T-cell (primary cell): ENCODE data around the gene ABCA6. TPM values are rescaled to one million over a fixed set of nuclear protein-coding genes. Genes with fewer than 3 reads are reported as not detected.
A peak's percentile ranks its signal among the peaks of the same experiment; 100 is the strongest.

ENCODE experiments used
- ATAC-seq, 4 experiments: fragments of 200-7000 bp in 3 of 4; fragments of 150-1000 bp in 1 of 4; cut with Tn5 transposase; replicated peaks in 1 of 4; 1 replicate in 3 of 4; 2 replicates in 1 of 4; pipeline ENCODE4 v1.10.0; 2021; ENCODE audit warnings: moderate library complexity in 3 of 4, mild to moderate bottlenecking in 2 of 4, moderate number of reproducible peaks in 1 of 4
- CTCF ChIA-PET, 2 donors: fragments of 300-600 bp; sonication (Branson Sonifier 250); formaldehyde crosslinking; loops; one replicate each; lab custom pipeline; 2022; ENCODE audit warnings: antibody characterized with exemption in 2 of 2; lab: Charles Lee
- POLR2A ChIA-PET, 2 donors: fragments of 300-600 bp; sonication (Branson Sonifier 250); formaldehyde crosslinking; loops; one replicate each; lab custom pipeline; 2022; ENCODE audit warnings: antibody characterized with exemption in 2 of 2; lab: Charles Lee
- DNase-seq, 35 experiments: peaks; one replicate each; pipeline versions ENCODE4 v3.0.0 to v3.0.0-alpha.2; 2013 to 2023
- H3K27ac ChIP-seq: one replicate; pipeline ENCODE4 v1.5.1; 2013; ENCODE audit warnings: low read length
- H3K27me3 ChIP-seq, 2 experiments: replicated peaks in 1 of 2; 1 replicate in 1 of 2; 2 replicates in 1 of 2; pipeline versions ENCODE4 v1.6.1 to v1.7.0; 2013; ENCODE audit warnings: low read length in 1 of 2, mixed read lengths in 1 of 2; ENCODE audit not compliant: control insufficient read depth in 2 of 2, insufficient read depth in 2 of 2; ENCODE audit errors: extremely low read depth in 1 of 2
- H3K36me3 ChIP-seq, 2 donors: 1 replicate in 1 of 2; 2 replicates in 1 of 2; pipeline versions ENCODE4 v1.6.1 to v1.7.0; 2013; ENCODE audit warnings: low read length in 1 of 2; ENCODE audit not compliant: control insufficient read depth in 2 of 2, insufficient read depth in 1 of 2; ENCODE audit errors: extremely low read depth in 1 of 2
- H3K4me1 ChIP-seq, 2 experiments: 1 replicate in 1 of 2; 2 replicates in 1 of 2; pipeline versions ENCODE4 v1.6.1 to v1.7.0; 2013; ENCODE audit warnings: low read length in 2 of 2, mixed read lengths in 1 of 2; ENCODE audit not compliant: insufficient read depth in 2 of 2, control insufficient read depth in 1 of 2; ENCODE audit errors: extremely low read depth in 1 of 2
- H3K4me3 ChIP-seq, 2 donors: 1 replicate in 1 of 2; 2 replicates in 1 of 2; pipeline versions ENCODE4 v1.5.1 to v1.7.0; 2013; ENCODE audit warnings: mild to moderate bottlenecking in 2 of 2, low read length in 1 of 2, moderate library complexity in 1 of 2; ENCODE audit not compliant: control insufficient read depth in 1 of 2; ENCODE audit errors: extremely low read depth in 1 of 2
- H3K9me3 ChIP-seq: 2 replicates; pipeline ENCODE4 v1.7.0; 2013
- H3K27ac Mint-ChIP-seq, 2 donors: one replicate each; pipeline ENCODE4 v1.8.0; 2020 to 2021; ENCODE audit warnings: mild to moderate bottlenecking in 2 of 2, mixed read lengths in 2 of 2
- H3K27me3 Mint-ChIP-seq, 2 donors: one replicate each; pipeline ENCODE4 v1.8.0; 2021 to 2022; ENCODE audit warnings: mixed read lengths in 2 of 2
- H3K36me3 Mint-ChIP-seq: one replicate; pipeline ENCODE4 v1.8.0; 2021; ENCODE audit warnings: mixed read lengths
- H3K4me1 Mint-ChIP-seq, 3 donors: one replicate each; pipeline ENCODE4 v1.8.0; 2020 to 2022; ENCODE audit warnings: mixed read lengths in 3 of 3, mild to moderate bottlenecking in 1 of 3
- H3K4me3 Mint-ChIP-seq, 3 donors: one replicate each; pipeline ENCODE4 v1.8.0; 2020 to 2022; ENCODE audit warnings: mild to moderate bottlenecking in 3 of 3, mixed read lengths in 3 of 3, moderate library complexity in 3 of 3
- H3K9me3 Mint-ChIP-seq, 3 donors: one replicate each; pipeline ENCODE4 v1.8.0; 2020 to 2022; ENCODE audit warnings: mixed read lengths in 3 of 3
- WGBS: methylation state at CpG from one replicate; pipeline ENCODE4 v1.1.5; 2013; ENCODE audit warnings: missing lambda C conversion rate; ENCODE audit not compliant: insufficient coverage; 5-methylcytosine and 5-hydroxymethylcytosine counted together
- total RNA-seq, 35 experiments: library from RNA in 6 of 35; stranded (reverse) in 6 of 35; fragments of 120-200 nt in 1 of 35; gene quantifications; one replicate each; pipeline versions ENCODE4 v1.2.1 to v1.2.4 and lab custom pipeline; 2013 to 2026

The ABCA6 gene
- total RNA-seq, 5 donors from 2014 or later (not counting 1 experiment from before 2014, with no cell fraction given): 0.25 to 1.2 (median 0.79) TPM

DNA sequence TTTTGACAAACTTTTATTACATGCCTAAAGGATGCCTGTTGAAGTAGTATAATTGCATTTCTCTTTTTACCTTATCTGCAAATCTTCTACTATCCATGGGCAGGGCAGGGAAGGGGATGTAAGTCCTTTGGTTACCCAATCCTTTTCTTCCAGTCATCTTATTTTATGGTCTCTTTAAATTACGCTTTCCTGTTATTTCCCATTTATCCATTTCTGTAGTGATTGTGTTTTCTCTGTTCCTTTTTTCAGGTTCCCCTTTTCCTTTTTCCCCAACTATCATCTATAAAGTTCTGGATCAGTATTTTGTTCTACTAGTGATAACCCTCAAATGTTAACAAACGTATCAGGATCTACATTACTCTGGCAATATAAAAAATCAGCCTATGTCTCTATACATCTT, 77.7 kb downstream of the ABCA6 start:
- no peak overlapping the region for H3K27ac ChIP-seq
- ATAC-seq (no peak), DNase-seq (no peak)
- no CpG with 5 or more reads among the region's 2 CpGs for WGBS
- POLR2A ChIA-PET: no interaction called here
- H3K4me3 ChIP-seq: no peak overlapping the region
- peaks cover 7 to 16% of the 10 kb centered on the region in 2 donors for H3K27me3 Mint-ChIP-seq
- H3K4me1 Mint-ChIP-seq: peaks cover 16 to 34% (median 28%) of the 10 kb centered on the region in 3 donors
- no peaks in the 10 kb centered on the region for H3K9me3 ChIP-seq
- H3K36me3 Mint-ChIP-seq: no peaks in the 10 kb centered on the region
- no peaks in the 10 kb centered on the region for H3K27me3 ChIP-seq
- CTCF ChIA-PET: no interaction called here
- H3K4me3 Mint-ChIP-seq: no peak overlapping the region
- H3K36me3 ChIP-seq: no peaks in the 10 kb centered on the region
- H3K9me3 Mint-ChIP-seq: peaks cover 0 to 3% (median 3%) of the 10 kb centered on the region in 3 donors
- H3K4me1 ChIP-seq: peaks cover 2 to 23% of the 10 kb centered on the region in 2 experiments
- H3K27ac Mint-ChIP-seq: no peak overlapping the region

DNA sequence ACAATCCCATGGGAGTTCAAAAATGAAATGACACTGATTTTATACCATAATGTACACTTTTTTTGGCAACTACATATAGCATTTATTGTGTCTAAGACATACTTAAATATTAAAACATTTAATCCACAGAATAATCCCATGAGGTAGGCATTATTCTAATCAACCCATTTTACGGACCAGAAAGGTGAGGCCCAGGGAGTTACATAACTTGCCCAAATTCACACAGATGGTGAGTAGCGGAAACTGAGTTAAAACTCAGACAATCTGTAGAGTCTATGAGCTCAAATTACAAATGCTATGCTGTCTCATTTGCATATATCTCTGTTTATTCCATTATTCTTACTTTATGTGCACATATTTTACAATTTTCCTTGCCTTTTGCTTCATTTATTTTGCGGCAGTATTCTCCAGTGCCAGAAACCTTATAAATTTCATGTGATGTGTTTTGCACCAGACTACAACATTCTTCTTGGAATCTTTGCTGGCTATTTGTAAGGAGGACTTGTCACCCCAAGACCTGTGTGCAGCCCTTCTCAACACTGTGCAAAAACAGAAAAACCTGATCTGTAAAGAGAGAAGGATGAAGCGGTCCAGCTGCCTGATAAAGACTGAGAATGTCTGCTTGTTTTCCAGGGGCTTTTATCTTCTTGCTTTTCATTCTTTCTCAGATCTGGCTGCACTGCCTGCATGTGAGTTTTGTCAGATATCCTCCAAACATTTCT, 78.7 kb downstream of the ABCA6 start:
- DNase-seq (no peak), ATAC-seq (no peak)
- Mint-ChIP-seq H3K36me3 (no peaks in the 10 kb centered on the region), H3K27ac (no peak overlapping the region), H3K9me3 (peaks cover 0 to 3% (median 3%) of the 10 kb centered on the region in 3 donors), H3K4me1 (peaks cover 15 to 27% (median 26%) of the 10 kb centered on the region in 3 donors), H3K27me3 (peaks cover 7 to 16% of the 10 kb centered on the region in 2 donors), H3K4me3 (no peak overlapping the region)
- 71% methylated on average over 1 of the region's 4 CpGs for WGBS
- no peaks in the 10 kb centered on the region for H3K36me3 ChIP-seq
- POLR2A ChIA-PET: interaction anchor here in 1 of 2 donors (0.5 kb wide), 1 partner anchor 499 kb away, joined by 3 read pairs; no protein-coding TSS in a partner anchor
- CTCF ChIA-PET: no interaction called here
- H3K9me3 ChIP-seq: no peaks in the 10 kb centered on the region
- peaks cover 2 to 21% of the 10 kb centered on the region in 2 experiments for H3K4me1 ChIP-seq
- H3K4me3 ChIP-seq: no peak overlapping the region
- H3K27ac ChIP-seq: no peak overlapping the region
- H3K27me3 ChIP-seq: no peaks in the 10 kb centered on the region

DNA sequence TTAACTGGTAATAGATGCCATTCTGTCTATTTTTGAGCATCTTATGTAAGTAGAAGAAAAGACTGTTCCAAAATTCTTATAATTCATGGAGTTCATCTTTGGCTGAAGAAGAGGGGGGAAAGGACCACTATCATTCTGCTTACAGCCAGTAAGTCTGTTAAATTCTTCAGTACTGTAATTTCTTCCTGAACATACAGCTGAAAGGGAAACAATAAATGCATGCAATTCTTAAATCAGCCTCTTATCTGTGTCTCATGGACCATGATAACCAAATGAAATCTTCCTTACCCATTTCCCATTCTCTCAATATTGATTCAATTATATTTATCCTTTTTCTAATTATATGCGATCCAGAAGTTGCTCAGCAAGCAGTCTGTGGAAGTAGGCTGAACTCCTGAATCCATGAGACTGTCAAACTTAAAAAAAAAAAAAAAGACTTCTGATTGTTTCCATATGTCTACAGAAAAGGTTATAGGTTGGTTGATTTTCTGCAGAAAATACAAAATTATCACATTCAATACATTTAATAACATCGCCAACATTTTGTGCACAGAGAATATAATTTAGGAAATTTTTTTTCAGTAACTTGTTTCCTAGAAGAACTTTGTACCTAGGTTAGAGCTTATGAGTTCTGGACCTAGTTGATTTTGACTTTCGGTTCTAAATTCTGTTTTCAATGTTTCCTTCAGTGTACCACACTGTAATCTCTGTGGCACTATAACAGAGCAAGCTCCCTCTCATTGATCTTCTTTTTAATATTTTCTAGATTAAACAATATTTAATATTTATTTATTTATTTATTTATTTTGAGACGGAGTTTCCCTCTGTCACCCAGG, 79.8 kb downstream of the ABCA6 start:
- no peaks in the 10 kb centered on the region for H3K36me3 ChIP-seq
- no peaks in the 10 kb centered on the region for H3K27me3 ChIP-seq
- no peaks in the 10 kb centered on the region for H3K9me3 ChIP-seq
- Mint-ChIP-seq H3K27me3 (peaks cover 7 to 16% of the 10 kb centered on the region in 2 donors), H3K4me1 (peaks cover 14 to 21% (median 19%) of the 10 kb centered on the region in 3 donors), H3K9me3 (peaks cover 0 to 10% (median 5%) of the 10 kb centered on the region in 3 donors), H3K4me3 (no peak overlapping the region), H3K36me3 (no peaks in the 10 kb centered on the region), H3K27ac (peak overlapping the region in 1 of 2 donors; percentile 28)
- H3K27ac ChIP-seq: no peak overlapping the region
- ChIA-PET POLR2A (interaction anchor here in 1 of 2 donors (0.5 kb wide), 1 partner anchor 498 kb away, joined by 3 read pairs; no protein-coding TSS in a partner anchor), CTCF (no interaction called here)
- no peak overlapping the region for H3K4me3 ChIP-seq
- peaks cover 0 to 18% of the 10 kb centered on the region in 2 experiments for H3K4me1 ChIP-seq
- ATAC-seq (no peak), DNase-seq (no peak)
- no CpG with 5 or more reads among the region's 4 CpGs for WGBS

DNA sequence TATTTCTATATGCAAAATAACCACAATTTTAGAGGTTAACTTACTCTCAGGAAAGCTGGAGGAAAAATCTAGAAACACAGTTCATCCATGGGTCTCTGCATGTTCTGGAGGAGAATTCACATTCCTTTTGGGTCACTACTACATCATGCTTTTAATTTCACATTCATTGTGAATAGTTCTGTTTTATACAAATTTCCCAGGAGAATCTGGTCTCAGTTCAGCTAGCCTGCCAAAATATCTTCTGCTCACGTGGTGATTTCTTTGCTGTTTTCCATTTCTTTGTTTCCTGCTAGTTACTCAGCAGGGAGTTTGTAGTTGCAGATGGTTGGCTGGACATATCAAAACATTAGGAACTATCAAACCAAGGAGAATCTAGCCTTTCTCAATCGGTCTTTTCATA, 80.9 kb downstream of the ABCA6 start, which contains the start of gene ABCA9:
TSS of gene ABCA9 (minus strand) at position 106 of the 400 bp plus-strand sequence. CDS start 9,801 bp downstream, outside the sequence.
- no peak within 1 kb of the TSS for H3K27ac ChIP-seq
- no peak for ATAC-seq
- H3K36me3 ChIP-seq: no peaks in the 10 kb centered on the region
- WGBS: no CpG with 5 or more reads among the region's 2 CpGs
- Mint-ChIP-seq H3K4me1 (peaks cover 5 to 11% (median 10%) of the 10 kb centered on the region in 3 donors), H3K36me3 (no peaks in the 10 kb centered on the region), H3K27ac (peak within 1 kb of the TSS in 1 of 2 donors; percentile 28), H3K4me3 (no peak within 1 kb of the TSS), H3K9me3 (peaks cover 7 to 19% (median 11%) of the 10 kb centered on the region in 3 donors), H3K27me3 (peaks cover 0 to 9% of the 10 kb centered on the region in 2 donors)
- H3K9me3 ChIP-seq: no peaks in the 10 kb centered on the region
- ChIA-PET POLR2A (no interaction called here), CTCF (no interaction called here)
- no peak within 1 kb of the TSS for H3K4me3 ChIP-seq
- H3K4me1 ChIP-seq: peaks cover 0 to 10% of the 10 kb centered on the region in 2 experiments
- H3K27me3 ChIP-seq: no peaks in the 10 kb centered on the region
- DNase-seq: no peak

DNA sequence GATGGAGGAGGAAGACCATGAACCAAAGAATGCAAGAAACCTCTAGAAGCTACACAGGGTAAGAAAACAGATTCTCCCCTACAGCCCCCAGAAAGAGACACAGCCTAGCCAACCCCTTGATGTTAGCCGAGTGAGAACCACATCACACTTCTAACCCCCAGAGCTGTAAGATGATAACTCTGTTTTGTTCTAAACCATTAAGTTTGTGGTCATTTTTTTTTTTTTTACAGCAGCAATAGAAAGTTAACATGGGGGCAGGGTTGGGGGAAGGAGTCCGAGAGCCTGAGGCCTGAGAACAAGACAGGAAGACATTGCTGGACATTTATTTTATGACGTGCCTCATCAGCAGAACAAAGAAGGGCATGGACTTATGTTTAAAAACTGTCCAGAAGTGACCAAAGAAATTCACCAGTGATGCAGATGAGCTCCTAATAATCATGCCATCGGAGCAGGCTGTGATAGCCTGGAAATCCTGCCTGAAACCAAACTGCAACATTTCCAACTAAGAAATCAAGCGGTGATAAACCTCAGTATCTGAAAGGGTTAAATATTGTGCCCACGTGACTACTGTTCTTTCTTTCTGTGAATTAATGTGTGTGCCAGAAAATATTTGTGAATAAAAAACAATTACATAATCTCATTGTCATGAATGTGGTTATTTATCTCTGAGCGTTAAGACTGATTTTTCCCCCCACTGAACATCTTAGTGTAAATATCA, 82.1 kb downstream of the ABCA6 start:
- CTCF ChIA-PET: no interaction called here
- Mint-ChIP-seq H3K27ac (peak overlapping the region in 1 of 2 donors; percentile 12), H3K9me3 (peaks cover 7 to 26% (median 11%) of the 10 kb centered on the region in 3 donors), H3K36me3 (no peaks in the 10 kb centered on the region), H3K27me3 (peaks cover 0 to 3% of the 10 kb centered on the region in 2 donors), H3K4me1 (no peaks in the 10 kb centered on the region), H3K4me3 (no peak overlapping the region)
- WGBS: 86% methylated on average over 2 of the region's 7 CpGs
- H3K27me3 ChIP-seq: no peaks in the 10 kb centered on the region
- H3K4me3 ChIP-seq: no peak overlapping the region
- H3K4me1 ChIP-seq: peaks cover 0 to 2% of the 10 kb centered on the region in 2 experiments
- H3K27ac ChIP-seq: no peak overlapping the region
- DNase-seq (no peak), ATAC-seq (no peak)
- H3K36me3 ChIP-seq: no peaks in the 10 kb centered on the region
- H3K9me3 ChIP-seq: no peaks in the 10 kb centered on the region
- POLR2A ChIA-PET: no interaction called here

DNA sequence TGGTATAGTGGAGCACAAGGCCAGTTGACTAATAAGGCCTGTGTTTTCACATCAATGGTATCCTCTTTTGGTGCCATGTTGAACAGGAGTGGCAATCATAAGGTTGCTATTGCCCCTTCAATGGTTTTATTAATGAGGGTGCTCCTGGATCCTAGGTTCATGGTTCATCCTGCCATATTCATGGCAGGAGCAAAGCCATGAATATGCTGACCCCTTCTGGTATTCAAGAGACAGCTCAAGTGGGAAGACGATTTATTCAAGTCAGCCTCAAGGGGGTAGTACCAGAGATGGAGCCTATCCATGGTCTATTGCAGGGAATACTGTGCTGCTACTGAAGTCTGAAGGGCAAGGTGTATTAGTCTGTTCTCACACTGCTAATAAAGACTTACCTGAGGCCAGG, 83.5 kb downstream of the ABCA6 start:
- no peaks in the 10 kb centered on the region for H3K36me3 ChIP-seq
- peaks cover 3% of the 10 kb centered on the region for H3K9me3 ChIP-seq
- H3K27ac ChIP-seq: no peak overlapping the region
- DNase-seq (no peak), ATAC-seq (no peak)
- no peak overlapping the region for H3K4me3 Mint-ChIP-seq
- no peaks in the 10 kb centered on the region for H3K27me3 ChIP-seq
- CTCF ChIA-PET: no interaction called here
- WGBS: 86% methylated on average over 1 of the region's 1 CpG
- H3K27me3 Mint-ChIP-seq: peaks cover 0 to 3% of the 10 kb centered on the region in 2 donors
- H3K4me1 ChIP-seq: no peaks in the 10 kb centered on the region
- H3K27ac Mint-ChIP-seq: no peak overlapping the region
- POLR2A ChIA-PET: no interaction called here
- no peaks in the 10 kb centered on the region for H3K4me1 Mint-ChIP-seq
- H3K9me3 Mint-ChIP-seq: peaks cover 15 to 33% (median 17%) of the 10 kb centered on the region in 3 donors
- no peak overlapping the region for H3K4me3 ChIP-seq
- H3K36me3 Mint-ChIP-seq: no peaks in the 10 kb centered on the region
